Stomach (tissue), 19 donors: Measurements from ENCODE around the gene CUL5. TPM values are rescaled to one million over a fixed set of nuclear protein-coding genes. Genes with fewer than 3 reads are reported as not detected.
A peak's percentile ranks its signal among the peaks of the same experiment; 100 is the strongest.

Source experiments
- DNase-seq, 2 donors: peaks; one replicate each; pipeline versions ENCODE4 v3.0.0 to v3.0.0-alpha.2; 2013 to 2019
- H3K27ac ChIP-seq, 5 donors: fragments of 200-600 bp in 4 of 5; sonication (generic) in 4 of 5; one replicate each; pipeline ENCODE4 v1.5.1; 2013 to 2019; ENCODE audit warnings: mild to moderate bottlenecking in 1 of 5, moderate library complexity in 1 of 5
- H3K27me3 ChIP-seq, 3 donors: fragments of 200-600 bp; sonication (generic); one replicate each; pipeline ENCODE4 v1.5.1; 2017 to 2019; ENCODE audit warnings: mixed run types in 1 of 3
- H3K36me3 ChIP-seq, 4 donors: fragments of 200-600 bp; sonication (generic); 1 replicate in 3 of 4; 2 replicates in 1 of 4; pipeline ENCODE4 v1.5.1; 2016 to 2019
- H3K4me1 ChIP-seq, 4 donors: fragments of 200-600 bp; sonication (generic); one replicate each; pipeline ENCODE4 v1.5.1; 2016 to 2019
- H3K4me3 ChIP-seq, 4 donors: fragments of 200-600 bp; sonication (generic) in 3 of 4; one replicate each; pipeline ENCODE4 v1.5.1; 2016 to 2019; ENCODE audit warnings: mild to moderate bottlenecking in 1 of 4
- H3K9me3 ChIP-seq, 4 donors: fragments of 200-600 bp; sonication (generic); one replicate each; pipeline ENCODE4 v1.5.1; 2016 to 2019
- CTCF ChIP-seq, 7 experiments: fragments of 450-650 bp in 4 of 7; fragments of 200-600 bp in 3 of 7; sonication (generic) in 3 of 7; IDR thresholded peaks; one replicate each; pipeline ENCODE4 v1.5.1; 2016 to 2019; ENCODE audit warnings: antibody characterized with exemption in 7 of 7, control low read depth in 2 of 7, mild to moderate bottlenecking in 1 of 7
- EP300 ChIP-seq: sonication (generic); formaldehyde crosslinking; IDR thresholded peaks from one replicate; pipeline ENCODE4 v1.6.1; 2017; ENCODE audit warnings: antibody characterized with exemption
- POLR2A ChIP-seq, 4 donors: fragments of 450-650 bp; IDR thresholded peaks; one replicate each; pipeline ENCODE4 v1.6.1; 2016; ENCODE audit warnings: antibody characterized with exemption in 4 of 4, control low read depth in 2 of 4, mild to moderate bottlenecking in 1 of 4, moderate library complexity in 1 of 4
- POLR2AphosphoS5 ChIP-seq, 3 donors: sonication (generic); formaldehyde crosslinking; IDR thresholded peaks; one replicate each; pipeline ENCODE4 v1.6.1; 2016; ENCODE audit warnings: antibody characterized with exemption in 3 of 3
- WGBS, 5 donors: extraction: QIAGEN DNeasy Blood & Tissue Kit in 3 of 5; methylation state at CpG; one replicate each; pipeline versions ENCODE4 v1.1.5 to v1.1.7; 2013 to 2018; 5-methylcytosine and 5-hydroxymethylcytosine counted together
- intact Hi-C: fragments of 100-400 bp; cut with DNase I; formaldehyde crosslinking; loops from one replicate; pipeline ENCODE4 v1.15.1; 2023; ENCODE audit warnings: low total_unique reads
- long read RNA-seq, 10 donors: transcript quantifications; one replicate each; lab custom pipeline, GENCODE V29; 2026
- polyA plus RNA-seq, 3 donors: library from polyadenylated mRNA; stranded (reverse); fragments of 200-250 nt; gene quantifications; one replicate each; pipeline ENCODE4 v1.2.3, GENCODE V29; 2013
- total RNA-seq, 5 donors: library from RNA; depleted of rRNA; stranded (reverse); fragments of >200 nt; gene quantifications; one replicate each; pipeline versions ENCODE4 v1.1.0 to v1.2.3, GENCODE V29; 2014 to 2016
- donor health status: healthy with polysubstance abuse.
- donor health status: Bipolar disorder and iron deficiency.
- donor health status: healthy.

CUL5 gene
- total RNA-seq (10 to 100 TPM; 24.0 to 98.0 (median 49.1) TPM), polyA plus RNA-seq (1 to 10 TPM; 5.0 to 9.5 (median 5.1) TPM)
- long read RNA-seq, donor 1 = 0 reads
- long read RNA-seq, donor 2, full-length matches to known transcripts = 3 of 3 reads
- long read RNA-seq, donor 2, partial matches to known transcripts = 0 of 3 reads
- long read RNA-seq, donor 2, other reads (novel, unspliced or antisense) = 0 of 3 reads
- long read RNA-seq, donor 3, full-length matches to known transcripts = 2 of 2 reads
- long read RNA-seq, donor 3, partial matches to known transcripts = 0 of 2 reads
- long read RNA-seq, donor 3, other reads (novel, unspliced or antisense) = 0 of 2 reads
- long read RNA-seq, donor 4 = 0 reads
- long read RNA-seq, donor 5, full-length matches to known transcripts = 2 of 2 reads
- long read RNA-seq, donor 5, partial matches to known transcripts = 0 of 2 reads
- long read RNA-seq, donor 5, other reads (novel, unspliced or antisense) = 0 of 2 reads
- long read RNA-seq, donor 6, full-length matches to known transcripts = 4 of 24 reads
- long read RNA-seq, donor 6, partial matches to known transcripts = 20 of 24 reads
- long read RNA-seq, donor 6, other reads (novel, unspliced or antisense) = 0 of 24 reads
- long read RNA-seq, donor 7 = 0 reads
- long read RNA-seq, donor 8, full-length matches to known transcripts = 2 of 2 reads
- long read RNA-seq, donor 8, partial matches to known transcripts = 0 of 2 reads
- long read RNA-seq, donor 8, other reads (novel, unspliced or antisense) = 0 of 2 reads
- long read RNA-seq, donor 9, partial matches to known transcripts = 0 of 4 reads
- long read RNA-seq, donor 9, other reads (novel, unspliced or antisense) = 0 of 4 reads
- long read RNA-seq, donor 10, partial matches to known transcripts = 0 of 1 reads
- long read RNA-seq, donor 10, other reads (novel, unspliced or antisense) = 0 of 1 reads

- Histone ChIP-seq H3K9me3 (no peaks in the 10 kb centered on the region), H3K27me3 (no peaks in the 10 kb centered on the region), H3K36me3 (no peaks in the 10 kb centered on the region), H3K27ac (peak within 1 kb of the TSS; percentile 90 to 98 (median 97)), H3K4me3 (peak within 1 kb of the TSS; percentile 75 to 98 (median 90)), H3K4me1 (peaks cover 13 to 51% (median 44%) of the 10 kb centered on the region in 4 donors)
- 0 to 1% (median 0%) methylated on average over 12 to 72 of the region's 72 CpGs for WGBS, 5 donors
- TF ChIP-seq POLR2A (IDR thresholded peaks at IDR 0.05) (no peak), EP300 (no peak), CTCF (IDR thresholded peaks at IDR 0.05) (peak in 5 of 7 experiments; percentile 78 to 95 (median 87)), POLR2AphosphoS5 (IDR thresholded peaks at IDR 0.05) (peak; percentile 49 to 92 (median 76))
- intact Hi-C loops = loop anchor here (10.0 kb wide), 1 partner anchor 656 kb away; the partner anchor contains the start of gene DDX10
- DNase-seq = peak; percentile 92 to 97
Measured at GRCh38 chr11:108008656-108009496, at the start of gene CUL5. CUL5 (plus strand) TSS chr11:108008898; CDS start chr11:108009349, 451 bp downstream.

- intact Hi-C loops = no loop called here
- no peak overlapping the region for H3K4me3 ChIP-seq
- 67 to 79% (median 76%) methylated on average over 3 of the region's 3 CpGs for whole genome bisulfite sequencing, 5 donors
- no peak for TF ChIP-seq CTCF (IDR thresholded peaks at IDR 0.05)
- TF ChIP-seq POLR2AphosphoS5 (IDR thresholded peaks at IDR 0.05) = no peak
- no peak for TF ChIP-seq POLR2A (IDR thresholded peaks at IDR 0.05)
- no peak for TF ChIP-seq EP300
- no peak for DNase-seq
- H3K27me3 ChIP-seq = no peaks in the 10 kb centered on the region
- H3K36me3 ChIP-seq = no peaks in the 10 kb centered on the region
- no peaks in the 10 kb centered on the region for H3K9me3 ChIP-seq
- no peak overlapping the region for H3K27ac ChIP-seq
- H3K4me1 ChIP-seq = peaks cover 0 to 6% (median 2%) of the 10 kb centered on the region in 4 donors
Measured at GRCh38 chr11:107961480-107961879, 47.2 kb upstream of the CUL5 start.

- 82 to 95% (median 87%) methylated on average over 1 of the region's 1 CpG for WGBS, 5 donors
- Histone ChIP-seq H3K4me3 (no peak overlapping the region), H3K27ac (no peak overlapping the region), H3K9me3 (no peaks in the 10 kb centered on the region), H3K27me3 (no peaks in the 10 kb centered on the region), H3K4me1 (peaks cover 0 to 3% (median 0%) of the 10 kb centered on the region in 4 donors), H3K36me3 (no peaks in the 10 kb centered on the region)
- TF ChIP-seq EP300 = no peak
- TF ChIP-seq CTCF (IDR thresholded peaks at IDR 0.05) = no peak
- TF ChIP-seq POLR2AphosphoS5 (IDR thresholded peaks at IDR 0.05) = no peak
- TF ChIP-seq POLR2A (IDR thresholded peaks at IDR 0.05) = no peak
- intact Hi-C loops = no loop called here
- DNase-seq = no peak
Measured at GRCh38 chr11:107962181-107962580, 46.5 kb upstream of the CUL5 start.
